Peyer's patch (tissue), 4 donors: ENCODE measurements around the gene DMD.

ENCODE experiments used
- CTCF ChIP-seq, 6 experiments: fragments of 450-650 bp in 4 of 6; fragments of 200-600 bp in 2 of 6; sonication (generic) in 1 of 6; IDR thresholded peaks; one replicate each; pipeline ENCODE4 v1.5.1; 2017 to 2019; ENCODE audit warnings: antibody characterized with exemption in 6 of 6, mild to moderate bottlenecking in 3 of 6, moderate library complexity in 1 of 6
- POLR2A ChIP-seq, 2 donors: fragments of 450-650 bp; IDR thresholded peaks; one replicate each; pipeline ENCODE4 v1.5.1; 2017; ENCODE audit warnings: antibody characterized with exemption in 2 of 2, mild to moderate bottlenecking in 2 of 2, moderate library complexity in 2 of 2

DNA sequence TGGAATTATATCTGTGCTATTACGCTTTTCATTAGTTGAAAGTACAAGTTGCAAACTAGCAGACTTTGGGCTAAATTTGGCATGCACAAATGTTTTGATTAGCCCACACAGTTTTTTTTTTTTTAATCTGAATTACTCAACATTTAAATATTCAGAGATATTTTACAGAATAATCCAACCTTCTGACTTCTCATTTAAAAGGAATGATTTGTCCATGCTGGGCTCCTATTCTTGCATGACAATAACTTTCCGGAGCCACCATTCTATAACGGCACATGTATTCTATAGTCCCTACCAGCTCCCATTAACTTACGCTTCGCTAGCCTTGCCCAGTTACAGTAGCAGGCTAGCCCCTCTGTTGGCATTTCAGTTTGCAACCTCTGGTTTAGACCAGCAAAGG lies 1920.2 kb downstream of the DMD start:
- TF ChIP-seq CTCF (IDR thresholded peaks at IDR 0.05) (no peak), POLR2A (IDR thresholded peaks at IDR 0.05) (no peak)
